ENCODE results near the gene RNF212.
"Not testable (repeated sequence)": the region's sequence is repeated elsewhere in the genome, so short reads cannot be mapped to it uniquely, and the experiment has no call there.

RNF212 gene

DNA sequence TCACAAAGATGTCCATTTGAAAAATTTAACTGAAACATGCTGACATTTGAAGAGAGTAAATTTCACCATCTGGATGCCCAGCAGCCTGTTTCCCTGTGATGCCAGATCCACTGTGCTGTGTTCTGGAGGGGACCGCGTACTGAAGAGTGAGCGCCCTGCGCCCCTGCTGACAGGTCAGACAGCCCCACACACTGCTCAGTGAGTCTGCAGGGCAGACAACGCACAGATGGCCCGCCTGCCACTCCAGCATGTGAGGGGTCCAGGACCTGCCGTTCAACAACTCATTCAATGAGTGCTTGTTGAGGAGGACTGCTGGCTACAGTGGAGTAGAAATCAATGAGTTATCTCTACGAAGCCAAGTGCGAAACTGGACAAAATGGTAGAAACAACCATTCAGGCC, 52.7 kb downstream of the RNF212 start:
- no peak for DNase-seq

DNA sequence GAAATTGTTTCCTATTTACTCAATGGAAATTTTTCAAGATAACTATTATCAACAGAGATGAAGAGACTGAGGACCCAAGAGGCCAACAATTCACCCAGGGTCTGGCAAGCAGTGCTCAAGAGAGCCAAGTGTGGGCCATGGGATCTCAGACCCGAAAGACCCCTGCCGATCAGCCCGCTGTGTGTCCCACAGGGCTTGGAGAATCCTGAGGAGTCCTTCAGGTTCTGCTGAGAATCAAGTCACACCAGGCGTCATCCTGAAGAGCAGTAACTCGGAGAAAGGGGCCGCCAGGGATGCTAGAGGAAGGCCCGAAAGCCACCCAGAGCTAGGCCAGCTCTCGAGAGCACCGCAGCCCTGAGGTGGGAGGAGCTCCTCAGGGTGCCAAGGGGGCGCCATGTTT, 53.2 kb downstream of the RNF212 start:
- DNase-seq = no peak

GRCh38 chr4:1058997-1059665, 54.2 kb downstream of the RNF212 start:
- no peak for DNase-seq

GRCh38 chr4:1058198-1058996, 55.0 kb downstream of the RNF212 start:
- no peak for DNase-seq

- DNase-seq = no peak
These were observed 56.0 kb downstream of the RNF212 start for GRCh38 chr4:1057403-1057745.

- no peak for DNase-seq
These were observed 56.5 kb downstream of the RNF212 start for GRCh38 chr4:1056671-1057402.

DNA sequence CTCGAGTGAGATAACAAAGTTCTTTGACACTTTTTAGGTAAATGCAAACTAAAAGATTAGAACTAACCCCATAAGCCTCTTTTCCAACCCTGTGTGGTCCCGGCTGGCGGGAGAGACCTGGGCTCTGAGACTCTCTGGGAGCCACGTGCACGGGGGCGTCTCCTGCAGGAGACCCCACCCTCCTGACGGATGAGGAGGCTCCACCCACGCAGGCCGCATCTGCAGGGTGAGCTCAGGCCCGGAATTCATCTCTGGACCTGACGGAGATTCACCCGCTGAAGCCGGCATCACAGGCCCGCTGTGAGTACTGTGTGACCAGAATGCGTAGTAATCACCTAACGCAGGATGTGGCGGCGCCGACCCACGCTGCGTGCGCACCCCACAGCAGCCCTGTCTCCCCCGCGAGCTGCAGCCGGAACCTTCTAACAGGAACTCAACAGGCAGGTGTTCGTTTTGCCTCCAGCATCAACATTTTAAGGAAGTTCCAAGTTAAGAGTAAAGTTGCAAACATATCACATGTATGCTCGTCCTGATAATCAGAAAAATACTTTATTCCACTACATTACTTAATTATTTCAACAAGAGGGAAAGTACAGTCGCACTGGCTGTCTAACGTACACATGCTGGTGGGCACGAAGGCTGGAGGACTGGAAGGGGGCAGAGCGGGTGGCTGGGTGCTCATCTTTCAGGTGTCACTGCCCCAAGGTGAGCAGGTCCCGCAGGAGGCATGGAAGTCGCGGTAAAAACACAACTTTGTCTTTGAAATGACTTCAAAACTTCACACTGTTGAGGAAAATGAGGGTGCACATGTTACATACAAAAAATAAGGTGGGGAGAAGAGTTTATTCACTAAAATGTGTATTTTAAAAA, 57.4 kb downstream of the RNF212 start:
- no peak for DNase-seq

DNA sequence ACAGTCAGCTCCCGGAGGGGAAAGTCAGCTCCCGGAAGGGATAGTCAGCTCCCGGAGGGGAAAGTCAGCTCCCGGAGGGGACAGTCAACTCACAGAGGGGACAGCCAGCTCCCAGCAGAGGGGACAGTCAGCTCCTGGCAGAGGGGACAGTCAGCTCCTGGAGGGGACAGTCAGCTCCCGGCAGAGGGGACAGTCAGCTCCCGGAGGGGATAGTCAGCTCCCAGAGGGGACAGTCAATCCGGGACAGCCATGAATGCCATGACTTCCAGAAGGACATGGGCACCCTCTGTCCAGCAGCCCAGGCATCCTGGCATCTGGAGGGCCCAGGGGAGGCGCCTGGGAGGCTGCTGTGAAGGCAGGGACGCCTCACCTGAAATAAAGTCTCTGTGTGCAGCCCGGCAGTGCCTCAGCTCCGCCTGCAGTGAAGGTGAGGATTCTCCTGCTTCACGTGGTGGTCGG, 58.1 kb downstream of the RNF212 start:
- not testable (repeated sequence) for DNase-seq

- not testable (repeated sequence) for DNase-seq
These were observed 58.6 kb downstream of the RNF212 start for GRCh38 chr4:1054696-1055242.

GRCh38 chr4:1053891-1054290, 59.5 kb downstream of the RNF212 start:
- not testable (repeated sequence) for DNase-seq

DNA sequence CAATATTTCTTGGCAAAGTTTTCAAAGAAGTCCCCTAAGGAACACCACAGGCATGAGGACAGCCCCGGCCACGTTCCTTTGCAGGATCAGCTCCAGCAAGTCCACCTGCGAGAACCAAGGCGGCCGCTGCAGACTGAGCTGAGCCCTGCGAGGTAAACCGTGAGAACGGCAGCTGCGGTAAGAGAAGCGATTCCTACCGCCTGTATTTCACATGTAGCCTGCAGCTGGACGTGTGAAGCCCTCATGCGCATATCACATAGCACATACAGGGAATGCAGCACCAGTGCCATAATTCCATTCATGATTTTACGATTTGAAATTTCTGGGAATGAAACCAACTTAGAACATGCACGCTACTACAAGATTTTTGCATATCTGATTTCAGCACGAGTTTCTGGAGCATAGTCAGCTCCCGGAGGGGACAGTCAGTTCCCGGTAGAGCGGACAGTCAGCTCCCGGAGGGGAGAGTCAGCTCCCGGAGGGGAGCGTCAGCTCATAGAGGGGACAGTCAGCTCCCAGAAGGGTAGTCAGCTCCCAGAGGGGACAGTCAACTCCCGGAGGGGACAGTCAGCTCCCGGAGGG, 60.2 kb downstream of the RNF212 start:
- DNase-seq = no peak

DNA sequence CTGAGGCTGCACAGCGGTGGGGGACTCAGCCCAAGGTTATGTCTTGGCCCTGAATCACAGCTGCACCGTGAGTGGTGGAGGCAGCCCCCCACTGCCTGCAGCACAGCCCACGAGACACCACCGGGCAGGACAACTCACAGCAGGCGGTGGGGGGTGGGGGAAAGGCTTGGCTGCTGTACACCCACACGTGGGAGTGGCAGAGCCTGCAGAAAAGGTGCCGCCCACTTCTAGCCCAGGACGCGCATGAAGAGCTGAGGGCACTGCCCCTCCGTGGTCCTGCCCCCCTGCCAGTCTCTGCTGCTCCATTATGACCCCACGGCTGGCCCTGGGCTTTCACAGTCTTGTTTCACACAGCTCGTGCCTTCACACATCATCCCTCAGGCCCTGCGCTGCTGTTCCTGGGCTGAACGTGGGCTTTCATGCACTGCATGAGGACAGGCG, 61.1 kb downstream of the RNF212 start:
- no peak for DNase-seq

DNA sequence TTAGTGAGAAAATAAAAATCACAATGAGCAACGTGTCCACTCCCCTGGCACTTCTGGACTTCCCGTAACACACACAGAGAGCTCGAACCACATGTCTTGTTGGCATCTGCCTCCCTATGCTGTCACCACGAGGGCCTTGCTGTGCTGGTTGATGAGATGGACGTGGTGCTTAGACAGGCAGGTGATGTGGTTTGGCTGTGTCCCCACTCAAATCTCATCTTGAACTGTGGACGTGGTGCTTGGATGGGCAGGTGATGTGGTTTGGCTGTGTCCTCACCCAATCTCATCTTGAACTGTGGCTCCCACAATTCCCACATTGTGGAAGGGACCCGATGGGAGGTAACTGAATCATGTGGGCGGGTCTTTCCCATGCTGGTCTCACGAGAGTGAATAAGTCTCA, 61.9 kb downstream of the RNF212 start:
- DNase-seq = no peak

GRCh38 chr4:1050486-1051213, 62.7 kb downstream of the RNF212 start:
- no peak for DNase-seq

DNA sequence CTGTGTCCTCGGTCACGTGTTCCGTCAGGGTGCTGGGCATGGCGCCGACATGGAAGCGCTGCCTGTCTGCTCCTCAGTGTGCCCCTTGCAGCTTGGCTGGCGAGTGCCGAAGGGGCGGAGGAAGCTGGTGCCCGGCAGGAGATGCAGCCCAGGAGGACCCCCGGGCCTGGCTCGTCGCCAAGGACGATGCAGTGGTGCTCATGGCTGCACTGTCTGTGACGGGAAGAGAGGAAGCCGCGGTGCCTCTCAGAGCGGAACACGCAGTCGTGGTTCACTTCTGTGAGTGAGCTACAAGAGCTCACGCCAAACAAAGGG, 63.8 kb downstream of the RNF212 start:
- no peak for DNase-seq

DNA sequence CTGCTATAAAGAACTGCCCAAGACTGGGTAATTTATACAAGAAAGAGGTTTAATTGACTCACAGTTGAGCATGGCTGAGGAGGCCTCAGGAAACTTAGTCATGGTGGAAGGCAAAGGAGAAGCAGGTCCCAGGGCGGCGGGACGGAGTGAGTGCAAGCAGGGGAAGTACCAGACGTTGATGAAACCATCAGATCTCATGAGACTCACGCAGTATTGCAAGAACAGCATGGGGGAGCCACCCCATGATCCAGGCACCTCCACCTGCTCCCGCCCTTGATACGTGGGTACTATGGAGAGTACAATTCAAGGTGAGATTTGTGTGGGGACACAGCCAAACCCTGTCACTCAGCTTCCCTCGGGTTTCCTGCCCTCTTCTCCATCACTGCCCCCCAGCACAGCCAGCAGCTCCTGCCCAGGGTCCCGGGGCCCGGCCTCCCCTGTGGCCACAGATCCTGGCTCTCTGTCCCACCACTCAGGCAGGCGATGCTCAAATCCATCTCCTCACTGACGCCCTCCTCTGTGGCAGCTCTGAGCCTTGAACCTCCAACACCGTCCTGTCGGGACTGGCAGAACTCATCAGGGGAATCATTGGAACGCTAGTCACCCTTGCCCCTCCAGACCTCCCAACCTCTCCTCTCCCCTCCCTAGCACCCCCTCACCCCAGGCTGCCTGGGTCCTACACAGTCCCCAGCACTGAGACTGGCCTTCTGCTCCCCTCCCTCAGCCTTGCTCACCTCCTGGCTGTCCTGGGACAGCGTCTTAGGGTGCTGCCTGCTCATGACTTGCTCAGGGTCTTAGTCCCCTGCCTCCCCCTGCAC, 64.4 kb downstream of the RNF212 start:
- no peak for DNase-seq

GRCh38 chr4:1047976-1048772, 65.2 kb downstream of the RNF212 start:
- DNase-seq = no peak

GRCh38 chr4:1047106-1047975, 66.0 kb downstream of the RNF212 start:
- DNase-seq = no peak

DNA sequence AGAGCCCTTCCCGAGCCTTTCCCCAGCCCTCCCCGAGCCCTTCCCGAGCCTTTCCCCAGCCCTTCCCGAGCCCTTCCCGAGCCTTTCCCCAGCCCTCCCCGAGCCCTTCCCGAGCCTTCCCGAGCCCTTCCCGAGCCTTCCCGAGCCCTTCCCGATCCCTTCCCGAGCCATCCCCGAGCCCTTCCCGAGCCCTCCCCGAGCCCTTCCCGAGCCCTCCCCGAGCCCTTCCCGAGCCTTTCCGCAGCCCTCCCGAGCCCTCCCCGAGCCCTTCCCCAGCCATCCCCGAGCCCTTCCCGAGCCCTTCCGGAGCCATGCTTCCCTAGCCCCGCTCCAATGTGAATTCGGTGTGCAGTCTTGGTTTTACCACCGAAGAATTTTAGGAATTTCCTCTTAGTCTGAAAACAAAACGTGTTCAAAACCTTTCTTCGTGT, 66.8 kb downstream of the RNF212 start:
- DNase-seq = peak; percentile 67

All from NCI-H1092 treated with DMSO at 0.1 percent for 48 hours (cell line).